Measurements from ENCODE around the gene CACNA1D. TPM values are rescaled to one million over a fixed set of nuclear protein-coding genes. Genes with fewer than 3 reads are reported as not detected.

The CACNA1D gene
- total RNA-seq, 1 donor from 2014 or later, result 8.0 TPM

DNA sequence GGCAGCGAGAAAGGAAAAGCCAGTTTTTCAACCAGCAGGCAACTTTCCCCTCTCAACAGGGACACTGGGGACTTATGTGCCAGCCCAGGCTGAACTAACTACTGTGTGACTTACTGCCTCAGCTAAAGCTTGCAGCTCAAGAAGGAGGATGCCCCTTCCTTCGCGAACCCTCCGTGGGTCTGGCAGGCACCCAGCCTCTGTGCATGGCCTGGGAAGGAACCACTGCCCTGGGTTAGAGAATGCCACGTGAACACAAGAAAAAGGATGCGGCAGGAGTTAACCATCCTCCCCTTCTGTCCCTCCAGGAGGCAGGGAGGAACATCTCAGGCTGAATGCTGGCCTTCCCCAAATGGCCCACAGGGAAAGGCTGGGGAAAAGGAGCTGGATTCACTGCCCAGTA is 322.8 kb downstream of the CACNA1D start:
- DNase-seq (ENCODE audit: low spot score) (peak; percentile 38), ATAC-seq (no peak)

DNA sequence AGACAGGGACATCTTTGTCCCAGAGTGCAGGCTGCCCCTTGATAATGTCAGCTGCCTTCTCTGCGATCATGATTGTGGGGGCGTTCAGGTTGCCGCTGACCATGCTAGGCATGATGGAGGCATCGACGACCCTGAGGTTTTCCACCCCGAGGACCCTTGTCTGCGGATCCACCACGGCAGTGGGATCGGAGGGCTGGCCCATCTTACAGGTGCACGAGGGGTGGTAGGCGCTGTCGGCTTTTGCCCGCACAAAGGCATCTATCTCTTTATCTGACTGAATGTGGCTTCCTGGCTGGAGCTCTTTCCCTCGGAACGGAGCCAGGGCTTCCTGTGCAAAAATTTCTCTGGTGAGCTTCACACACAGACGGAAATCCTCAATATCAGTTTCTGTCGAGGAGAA is 323.4 kb downstream of the CACNA1D start:
- ATAC-seq (no peak), DNase-seq (ENCODE audit: low spot score) (peak; percentile 42)

DNA sequence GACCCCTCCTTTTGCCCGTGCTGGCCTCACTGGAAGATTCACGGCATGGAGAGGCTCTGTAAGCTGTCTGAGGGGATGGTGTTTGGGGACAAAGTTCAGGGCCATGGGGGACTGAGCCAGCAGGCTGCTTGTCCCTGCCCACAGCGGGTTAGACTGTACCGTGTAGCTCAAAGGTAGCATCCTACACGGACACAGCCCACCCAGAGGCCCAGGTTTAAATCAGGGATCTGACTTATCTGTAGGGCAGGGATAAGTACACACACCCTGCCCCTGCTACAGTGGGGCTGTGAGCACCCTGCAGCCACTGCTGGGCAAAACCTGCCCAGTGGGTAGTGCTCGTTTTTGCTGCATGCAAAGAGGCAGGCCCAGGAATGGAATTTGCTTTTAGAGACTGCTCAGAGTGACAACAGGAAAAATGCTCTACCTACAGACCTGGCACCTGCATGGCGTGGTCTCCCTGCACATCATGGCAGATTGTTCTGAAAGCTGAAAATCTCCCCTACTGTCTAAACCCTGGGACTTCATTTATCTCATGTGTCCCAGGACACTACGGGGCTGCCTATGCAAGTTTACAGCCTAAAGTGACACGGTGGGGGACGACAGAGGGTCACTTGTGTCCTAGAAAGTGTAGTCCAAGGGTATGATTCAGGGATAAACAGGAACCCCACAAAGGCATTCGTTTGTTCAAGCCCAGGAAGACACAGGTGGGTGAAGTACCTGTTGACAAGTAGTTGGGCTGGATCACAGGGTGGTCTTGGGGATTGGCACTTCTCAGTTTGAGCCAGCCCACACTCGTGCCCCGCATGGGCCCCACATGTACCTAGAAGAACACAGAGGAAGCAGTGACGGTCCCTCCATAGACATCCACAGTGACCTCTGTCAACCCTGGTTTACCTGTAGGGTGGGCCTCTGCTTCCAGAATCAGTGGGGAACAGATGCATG is 324.1 kb downstream of the CACNA1D start:
- peak; percentile 46 for ATAC-seq

DNA sequence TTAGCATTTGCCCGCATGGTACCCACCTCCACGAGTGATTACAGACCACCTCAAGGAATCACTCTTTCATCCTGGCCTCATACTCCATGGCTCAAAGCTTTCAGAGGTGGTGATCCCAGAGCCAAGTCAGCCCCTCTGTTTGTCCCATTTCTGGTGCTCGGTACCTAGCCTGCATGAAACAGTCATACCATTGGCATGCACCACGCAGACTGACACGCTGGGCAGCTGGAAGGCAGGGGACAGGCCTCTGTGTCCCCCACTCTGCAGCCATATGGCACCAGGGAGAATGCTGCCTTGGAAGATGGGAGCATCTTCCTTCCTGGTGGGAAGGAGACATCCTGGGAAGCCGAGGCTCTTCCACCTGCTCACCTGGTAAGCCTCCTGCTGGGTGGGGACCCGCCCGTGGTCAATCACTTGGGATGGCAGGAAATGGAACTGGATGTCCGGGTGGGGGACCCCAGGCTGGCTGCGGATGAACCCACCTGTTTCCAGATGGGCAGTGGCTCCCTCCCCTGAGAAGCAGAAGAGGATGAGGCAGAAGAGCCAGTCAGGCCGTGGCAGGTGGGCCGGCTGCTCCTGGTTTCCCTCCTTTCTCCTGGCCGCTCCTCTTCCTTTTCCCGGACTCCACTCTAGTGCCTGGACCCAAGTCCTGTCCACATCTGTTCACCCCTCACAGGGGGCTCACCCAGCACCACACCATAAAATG is 324.9 kb downstream of the CACNA1D start:
- no peak for ATAC-seq
- peak; percentile 37 for DNase-seq (ENCODE audit: low spot score)

More for the DNA sequence above, 324.1 kb downstream of the CACNA1D start:
- DNase-seq (ENCODE audit: low spot score), result peak; percentile 42

DNA sequence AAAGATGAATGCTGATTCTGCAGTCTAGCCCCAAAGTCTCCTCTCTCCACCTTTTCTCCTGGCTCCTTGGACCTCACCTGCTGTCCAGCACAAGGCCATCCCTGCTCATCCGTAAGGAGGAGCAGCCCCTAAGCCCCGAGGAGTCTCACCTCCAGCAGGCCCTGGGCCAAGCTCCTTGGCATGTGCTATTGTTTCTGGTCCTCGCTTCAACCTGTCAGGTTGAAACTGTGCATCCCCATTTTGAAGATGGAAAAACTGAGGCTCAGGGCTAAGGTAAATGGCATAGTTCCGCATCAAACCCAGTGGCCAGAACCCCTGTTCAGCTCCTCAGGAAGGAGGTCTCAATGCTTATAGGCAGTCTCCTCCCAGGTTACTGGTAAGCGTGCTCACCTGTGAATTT is 325.7 kb downstream of the CACNA1D start:
- ATAC-seq (no peak), DNase-seq (ENCODE audit: low spot score) (no peak)

DNA sequence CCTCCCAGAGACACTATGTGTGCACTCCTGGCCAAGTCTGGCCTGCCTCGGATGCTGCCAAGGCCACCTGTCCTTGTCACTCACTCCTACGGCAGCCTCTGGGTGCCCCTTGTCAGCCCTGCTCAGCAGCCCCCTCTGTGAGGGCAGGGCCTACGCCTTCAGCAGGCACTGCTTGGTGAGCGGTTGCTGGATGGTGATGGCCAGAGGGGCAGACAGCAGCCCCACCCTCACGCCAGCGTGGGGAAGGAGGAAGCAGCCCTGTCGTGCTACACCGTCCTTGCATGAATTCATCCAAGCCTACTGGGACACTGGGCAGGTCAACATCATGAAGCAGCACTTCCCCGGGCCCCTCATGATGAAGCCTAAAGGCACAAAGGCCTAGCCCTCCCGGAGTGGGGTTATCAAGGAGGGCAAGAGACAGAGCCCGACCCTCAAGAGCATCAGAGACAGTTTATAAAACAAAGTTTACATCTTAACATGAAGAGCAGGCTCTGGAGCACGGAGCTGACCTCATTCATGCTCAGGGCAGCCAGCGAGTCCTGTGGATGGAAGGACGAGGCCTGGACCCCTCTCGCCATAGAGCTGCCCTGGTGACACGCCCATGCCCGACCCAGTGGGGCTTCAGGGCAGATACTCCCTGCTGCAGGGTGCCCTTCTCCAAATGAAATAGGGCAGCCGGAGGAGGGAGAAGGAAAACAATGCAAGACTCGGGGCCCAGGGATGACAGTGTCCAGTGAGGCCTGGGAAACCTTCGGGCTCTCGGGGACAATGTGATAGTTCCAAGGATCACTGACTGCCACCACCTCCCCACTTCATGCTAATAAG is 326.6 kb downstream of the CACNA1D start:
- DNase-seq (ENCODE audit: low spot score) (peak; percentile 40), ATAC-seq (no peak)

DNA sequence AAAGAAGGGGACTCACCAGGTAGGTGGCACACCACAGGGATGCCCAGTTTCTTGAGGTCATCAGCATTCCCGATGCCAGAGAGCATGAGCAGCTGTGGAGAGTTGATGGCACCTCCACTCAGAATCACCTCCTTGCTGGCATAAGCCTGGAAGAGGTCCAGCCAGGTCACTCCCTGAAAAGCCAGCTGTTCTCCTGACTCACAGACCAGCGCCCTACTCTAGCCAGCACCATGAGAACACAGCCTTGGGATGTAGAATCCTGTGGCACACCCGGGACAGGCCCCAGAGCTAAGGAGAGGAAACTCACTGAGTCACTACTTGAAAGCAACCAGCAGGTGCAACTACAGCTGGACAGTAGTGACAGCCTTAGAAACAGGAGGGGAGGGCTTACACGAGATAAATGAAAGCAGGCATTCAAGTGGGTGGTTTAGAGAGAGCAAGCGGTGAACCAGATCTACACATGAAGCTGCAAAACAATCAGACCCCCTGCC is 327.3 kb downstream of the CACNA1D start:
- ATAC-seq, result no peak
- no peak for DNase-seq (ENCODE audit: low spot score)

DNA sequence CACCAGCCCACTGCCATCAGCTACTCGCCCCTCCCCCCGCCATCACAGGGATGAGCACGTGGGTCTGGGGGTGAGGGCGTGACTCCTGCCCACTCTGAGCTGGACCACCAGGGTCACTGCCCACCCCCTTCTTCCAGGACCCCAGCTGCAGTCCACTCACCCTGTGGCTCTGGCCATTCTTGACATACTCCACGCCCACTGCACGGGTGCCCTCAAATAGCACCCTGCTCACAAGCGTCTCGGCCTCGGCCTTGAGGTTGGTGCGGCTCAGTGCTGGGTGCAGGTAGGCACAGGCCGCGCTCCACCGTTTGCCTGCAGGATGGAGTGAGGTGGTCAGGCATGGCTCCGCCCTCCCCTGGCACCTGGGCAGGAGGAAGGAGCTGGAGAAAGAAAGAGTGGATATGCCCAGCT is 327.9 kb downstream of the CACNA1D start:
- ATAC-seq (no peak), DNase-seq (ENCODE audit: low spot score) (peak; percentile 41)

DNA sequence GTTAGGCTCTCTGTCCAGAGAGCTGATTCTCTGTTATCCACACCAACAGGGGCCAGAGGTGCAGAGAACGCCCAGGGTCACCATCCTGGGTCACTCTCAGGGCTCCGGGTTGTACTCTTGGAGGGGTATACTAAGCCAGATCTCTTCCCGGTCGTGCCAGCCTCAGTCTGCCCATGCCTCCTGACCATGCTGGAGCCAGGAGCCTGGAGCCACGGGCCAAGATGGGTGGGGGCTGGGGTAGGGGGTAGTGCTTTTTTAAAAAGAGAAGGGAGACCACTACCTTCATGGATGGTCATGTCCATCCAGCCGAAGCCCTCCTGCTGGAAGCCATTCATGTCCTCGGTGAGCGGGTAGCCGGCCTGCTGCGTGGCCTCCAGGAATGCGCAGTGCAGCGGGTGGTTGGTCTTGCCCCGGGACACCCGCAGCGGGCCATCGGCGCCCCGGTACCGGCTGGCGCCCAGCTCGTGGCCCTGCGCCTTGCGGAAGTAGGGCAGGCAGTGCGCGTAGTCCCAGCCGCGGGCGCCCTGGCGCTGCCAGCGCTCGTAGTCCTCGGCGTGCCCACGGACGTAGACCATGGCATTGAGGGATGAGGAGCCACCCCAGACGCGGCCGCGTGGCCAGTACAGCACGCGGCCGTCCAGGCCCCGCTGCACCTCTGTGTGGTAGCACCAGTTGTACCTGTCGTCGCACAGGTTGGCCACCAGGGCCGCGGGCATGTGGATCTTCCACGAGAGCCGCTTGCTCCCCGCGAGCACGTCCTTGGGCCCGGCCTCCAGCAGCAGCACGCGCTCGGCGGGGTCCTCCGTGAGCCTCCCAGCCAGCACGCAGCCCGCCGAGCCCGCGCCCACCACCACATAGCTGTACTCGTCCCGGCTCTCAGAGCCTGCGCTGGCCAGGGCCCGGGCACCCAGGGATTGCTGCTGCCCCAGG is 328.9 kb downstream of the CACNA1D start:
- ATAC-seq (peak; percentile 6), DNase-seq (ENCODE audit: low spot score) (peak; percentile 44)

DNA sequence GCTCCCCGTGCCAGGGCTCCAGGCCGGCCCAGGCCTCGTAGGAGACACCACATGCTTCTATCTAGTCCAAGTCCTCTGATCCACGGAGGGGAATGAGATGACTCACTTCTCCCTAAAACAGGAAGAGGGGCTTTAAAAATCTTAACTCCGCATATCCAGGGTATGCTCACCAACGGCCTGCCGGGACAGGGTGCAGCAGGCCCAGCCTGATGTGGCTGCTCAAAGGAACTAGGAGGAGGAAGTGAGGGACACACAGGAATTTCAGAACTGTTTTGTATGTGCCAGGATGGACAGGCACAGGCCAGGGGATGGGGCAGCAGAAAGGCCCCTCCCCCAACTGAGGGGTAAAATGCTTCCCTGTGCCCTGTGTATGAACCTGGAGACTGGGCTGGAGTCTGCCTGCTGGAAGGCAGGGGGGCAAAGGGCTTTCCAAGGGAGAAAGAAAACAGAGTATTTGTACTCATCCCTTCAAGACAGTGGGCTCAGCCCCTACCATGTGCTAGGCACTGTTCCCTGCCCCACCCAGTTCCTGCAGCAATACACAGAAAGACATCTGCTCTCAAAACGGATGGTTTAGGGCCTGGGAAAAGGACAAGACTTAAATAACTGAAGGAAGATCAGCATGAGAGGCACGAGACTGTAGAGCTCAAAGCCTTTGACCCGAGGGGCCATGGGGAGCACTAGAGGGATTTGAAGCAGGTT is 329.7 kb downstream of the CACNA1D start:
- DNase-seq (ENCODE audit: low spot score) (no peak), ATAC-seq (no peak)

DNA sequence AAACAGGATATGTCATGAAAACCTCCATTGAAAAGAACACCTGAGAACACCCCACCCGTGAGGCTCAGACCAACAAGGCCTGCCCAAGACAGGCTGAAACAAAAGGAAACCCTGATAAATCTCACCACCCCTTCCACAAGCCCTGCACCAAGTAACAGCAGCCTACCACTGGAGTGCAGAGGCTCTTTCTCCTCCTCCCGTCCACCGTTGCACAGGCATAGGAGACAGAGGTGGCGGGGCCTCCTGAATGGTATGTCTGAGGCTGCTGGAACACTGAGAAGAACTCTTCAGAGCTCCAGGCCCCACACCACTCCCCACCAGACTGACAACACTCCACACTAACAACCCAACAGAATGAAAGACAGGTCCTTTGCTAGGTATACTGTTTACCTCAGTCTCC is 330.4 kb downstream of the CACNA1D start:
- no peak for DNase-seq (ENCODE audit: low spot score)
- ATAC-seq, result no peak

DNA sequence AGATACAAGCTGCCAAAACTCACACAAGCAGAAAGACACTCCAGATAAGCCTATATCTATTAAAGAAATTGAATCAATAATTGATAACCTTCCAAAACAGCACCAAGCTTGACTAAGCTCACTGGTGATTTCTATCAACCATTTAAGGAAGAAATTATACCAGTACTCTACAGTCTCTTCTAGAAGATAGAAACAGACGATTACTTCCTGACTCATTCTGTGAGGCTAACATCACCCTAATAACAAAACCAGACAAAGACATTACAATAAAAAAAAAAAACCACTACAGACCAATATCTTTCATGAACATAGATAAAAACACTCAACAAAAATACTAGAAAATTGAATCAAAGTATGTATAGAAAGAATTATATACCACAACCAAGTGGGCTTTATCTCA is 331.6 kb downstream of the CACNA1D start:
- ATAC-seq (no peak), DNase-seq (ENCODE audit: low spot score) (no peak)

DNA sequence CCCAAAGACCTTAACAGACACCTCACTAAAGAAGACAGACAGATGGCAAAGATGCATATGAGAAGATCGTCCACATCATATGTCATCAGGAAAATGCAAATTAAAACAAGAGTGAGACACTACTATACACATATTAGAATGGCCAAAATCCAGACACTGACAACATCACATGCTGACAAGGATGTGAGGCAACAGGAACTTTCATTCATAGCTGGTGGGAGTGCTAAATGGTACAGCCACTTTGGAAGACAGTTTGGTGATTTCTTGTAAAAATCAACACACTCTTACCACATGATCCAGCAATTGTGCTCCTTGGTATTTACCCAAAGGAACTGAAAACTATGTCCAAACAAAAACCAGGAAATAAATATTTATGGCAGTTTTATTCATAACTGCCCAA is 334.2 kb downstream of the CACNA1D start:
- no peak for DNase-seq (ENCODE audit: low spot score)
- ATAC-seq, result no peak

DNA sequence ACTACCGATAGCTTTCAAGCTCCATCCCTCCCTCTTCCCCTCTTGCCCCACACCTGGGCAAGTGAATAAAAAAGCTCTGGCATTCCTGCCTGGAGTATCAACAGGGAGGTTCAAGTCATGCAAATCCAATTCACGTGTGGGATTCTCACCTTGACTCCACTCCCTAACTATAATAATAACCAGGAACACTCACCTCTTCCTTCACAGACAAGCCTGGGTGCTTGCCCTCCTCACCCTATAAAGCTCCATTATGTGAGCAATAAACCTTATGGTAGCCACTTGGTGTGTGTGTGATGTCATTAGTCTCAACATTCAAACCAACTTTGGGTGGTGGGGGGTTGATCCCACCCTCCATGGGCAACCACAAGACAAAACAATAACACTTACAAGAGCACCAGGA is 335.2 kb downstream of the CACNA1D start:
- ATAC-seq, result no peak
- no peak for DNase-seq (ENCODE audit: low spot score)

DNA sequence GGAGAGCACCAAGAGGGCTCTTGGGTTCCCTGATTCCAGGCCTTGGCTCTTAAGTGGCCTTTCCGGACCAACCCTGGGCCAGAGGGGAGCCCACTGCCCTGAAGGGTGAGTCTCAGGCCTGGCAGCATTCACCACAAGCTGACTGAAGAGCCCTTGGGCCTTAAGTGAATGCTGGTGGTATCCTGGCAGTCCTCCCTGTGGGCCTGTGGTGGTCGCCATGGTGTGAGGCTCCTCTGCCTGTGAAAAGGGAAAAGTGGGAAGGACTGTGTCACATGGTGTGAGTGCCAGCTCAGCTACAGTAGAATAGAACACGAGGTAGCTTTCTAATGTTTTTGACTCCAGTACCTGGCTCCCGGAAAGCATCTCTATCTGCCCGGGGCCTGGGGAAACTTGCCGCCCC is 336.5 kb downstream of the CACNA1D start:
- DNase-seq (ENCODE audit: low spot score) (no peak), ATAC-seq (no peak)

DNA sequence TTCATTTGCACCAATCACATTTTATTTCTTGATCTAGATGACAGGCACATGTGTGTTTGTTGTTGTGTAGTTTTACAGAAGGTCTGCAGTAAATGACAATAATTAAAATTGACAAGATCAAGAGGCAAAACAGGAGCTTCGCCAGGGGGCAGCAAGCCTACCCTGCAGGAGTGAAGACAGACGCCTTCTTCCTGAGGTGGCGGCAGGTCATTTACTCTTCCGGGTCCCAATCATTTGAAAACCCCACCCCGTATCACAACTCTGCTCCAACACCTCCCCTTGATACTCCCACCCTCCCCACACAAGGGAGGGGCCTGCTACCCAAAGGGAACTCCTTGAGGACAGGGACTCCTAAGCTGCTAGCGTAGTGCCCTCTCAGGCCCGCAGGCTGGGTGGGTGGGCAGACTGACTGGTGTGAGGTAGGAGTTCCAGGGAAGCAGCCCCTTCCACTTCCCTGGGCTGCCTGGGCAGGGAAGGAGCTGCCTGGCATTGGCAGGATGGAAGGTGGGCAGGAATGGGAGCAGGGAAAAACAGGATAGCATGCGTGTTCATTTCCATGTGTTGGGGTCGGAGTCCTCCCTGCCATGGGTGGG is 338.7 kb downstream of the CACNA1D start:
- DNase-seq (ENCODE audit: low spot score) (no peak), ATAC-seq (no peak)

DNA sequence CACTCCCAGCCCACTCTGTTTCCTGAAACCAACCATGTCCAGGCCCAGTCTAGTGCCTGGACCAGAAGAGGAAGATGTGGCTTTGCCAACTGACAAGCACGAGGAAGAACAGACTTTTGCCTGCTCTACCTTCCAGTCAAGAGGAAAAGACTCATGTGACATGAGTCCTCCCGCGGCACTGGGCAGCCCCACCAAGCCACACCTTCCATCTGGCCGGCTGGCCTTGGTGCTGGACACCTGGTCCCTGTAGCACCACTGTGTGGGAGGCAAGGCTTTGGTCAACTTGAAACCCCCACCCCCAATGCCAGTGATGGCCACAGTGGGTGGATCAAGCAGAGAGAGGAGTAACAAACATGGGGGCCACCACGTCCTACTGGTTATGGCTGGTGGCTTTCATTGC is 339.3 kb downstream of the CACNA1D start:
- ATAC-seq (no peak), DNase-seq (ENCODE audit: low spot score) (peak; percentile 36)

DNA sequence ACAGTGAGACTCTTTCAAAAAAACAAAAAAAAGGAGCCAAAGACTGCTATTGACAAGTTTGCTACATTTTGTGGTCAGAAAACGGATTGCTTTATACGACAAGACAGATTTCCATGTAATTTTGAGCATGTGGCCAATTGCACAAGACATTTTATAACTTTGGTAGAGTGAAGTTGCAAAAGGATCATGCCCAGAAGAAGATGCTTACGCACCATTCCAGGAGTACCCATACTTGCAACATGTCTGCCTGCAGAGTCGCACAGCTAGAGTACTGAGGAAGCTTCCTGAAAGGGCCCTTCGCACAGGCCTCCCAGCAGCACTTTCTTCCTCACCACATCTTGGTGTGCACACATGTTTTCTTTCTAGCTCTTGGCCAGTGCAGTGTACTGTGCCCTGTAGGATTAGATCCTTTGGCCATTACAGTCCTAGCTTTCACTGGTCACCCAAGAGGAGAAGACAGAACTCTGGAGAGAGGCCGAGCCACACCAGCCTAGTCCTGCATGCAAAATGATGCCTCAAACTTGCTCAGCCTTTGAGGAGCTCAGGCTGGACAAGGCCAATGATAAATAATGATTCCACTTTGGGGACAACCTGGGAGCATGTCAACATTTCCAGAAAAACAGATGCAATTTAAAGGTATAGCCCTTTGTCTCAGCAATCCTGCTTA is 340.2 kb downstream of the CACNA1D start:
- ATAC-seq (no peak), DNase-seq (ENCODE audit: low spot score) (no peak)
